Measurements from ENCODE around the gene IP6K2. TPM values are rescaled to one million over a fixed set of nuclear protein-coding genes. Genes with fewer than 3 reads are reported as not detected.
A peak's percentile ranks its signal among the peaks of the same experiment; 100 is the strongest.

Gene IP6K2
- polyA plus RNA-seq, 3 donors from 2014 or later, result 55.5 to 82.3 (median 63.7) TPM

DNA sequence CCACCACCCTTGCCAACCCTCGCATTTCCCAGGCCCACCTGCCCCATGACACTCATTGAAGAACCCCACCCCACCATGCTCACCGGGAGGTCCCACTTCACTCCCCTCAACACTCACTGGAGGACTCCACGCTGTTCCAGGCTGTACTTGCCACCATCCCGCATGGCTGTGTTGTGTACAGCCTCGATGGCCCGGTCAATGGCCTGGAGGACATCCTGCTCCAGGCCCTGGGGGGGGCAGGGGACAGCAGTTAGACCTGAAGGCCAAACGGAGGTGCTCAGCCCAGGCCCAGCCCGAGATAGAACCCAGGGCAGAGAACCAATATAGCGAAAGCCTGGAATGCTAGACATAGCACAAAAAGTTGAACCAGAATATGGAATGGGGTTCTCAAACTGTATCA is 34.2 kb downstream of the IP6K2 start:
- Mint-ChIP-seq H3K36me3 (peaks cover 8 to 19% (median 13%) of the 10 kb centered on the region in 3 donors), H3K9me3 (no peaks in the 10 kb centered on the region), H3K4me3 (no peak overlapping the region), H3K27ac (peak overlapping the region in 1 of 6 donors; percentile 36), H3K27me3 (ENCODE audit: low read depth in 3 of 3) (peaks cover 0 to 4% (median 0%) of the 10 kb centered on the region in 3 donors), H3K4me1 (peaks cover 22 to 28% of the 10 kb centered on the region in 2 donors)
- no peak for DNase-seq

DNA sequence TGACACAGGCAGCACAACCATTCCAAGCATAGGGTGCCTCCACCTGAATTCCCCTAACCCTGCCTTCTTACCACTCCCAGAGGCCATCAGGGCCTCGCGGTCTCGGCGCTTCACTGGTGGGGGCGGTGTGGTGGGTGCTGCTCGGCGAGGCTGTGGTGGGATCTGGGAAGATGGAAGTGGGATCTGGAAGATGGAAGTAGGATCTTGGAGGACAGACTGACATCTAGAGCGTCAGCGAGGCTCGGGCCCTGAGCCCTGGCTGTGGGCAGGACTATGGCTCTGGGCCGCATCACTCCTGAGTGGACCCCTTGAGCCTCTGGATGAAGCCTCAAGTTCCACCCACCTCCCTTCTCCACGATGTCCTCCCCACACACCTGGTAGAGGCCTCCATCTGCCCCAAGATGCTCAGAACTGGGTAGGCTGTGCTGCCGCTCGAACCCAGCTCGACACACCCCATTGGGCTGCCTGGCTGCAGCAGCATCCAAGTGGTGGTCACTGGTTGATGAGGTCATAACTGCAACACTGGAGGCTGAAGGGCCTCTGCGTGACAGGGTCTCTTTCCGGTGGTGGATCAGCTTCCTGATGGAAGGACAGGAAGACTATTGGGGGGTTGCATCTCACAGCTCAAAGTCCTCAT is 34.9 kb downstream of the IP6K2 start:
- Mint-ChIP-seq H3K36me3 (peaks cover 8 to 18% (median 17%) of the 10 kb centered on the region in 3 donors), H3K27ac (peak overlapping the region in 1 of 6 donors; percentile 71), H3K4me1 (peaks cover 22 to 28% of the 10 kb centered on the region in 2 donors), H3K4me3 (no peak overlapping the region), H3K9me3 (no peaks in the 10 kb centered on the region), H3K27me3 (ENCODE audit: low read depth in 3 of 3) (peaks cover 0 to 4% (median 0%) of the 10 kb centered on the region in 3 donors)
- DNase-seq, result no peak

DNA sequence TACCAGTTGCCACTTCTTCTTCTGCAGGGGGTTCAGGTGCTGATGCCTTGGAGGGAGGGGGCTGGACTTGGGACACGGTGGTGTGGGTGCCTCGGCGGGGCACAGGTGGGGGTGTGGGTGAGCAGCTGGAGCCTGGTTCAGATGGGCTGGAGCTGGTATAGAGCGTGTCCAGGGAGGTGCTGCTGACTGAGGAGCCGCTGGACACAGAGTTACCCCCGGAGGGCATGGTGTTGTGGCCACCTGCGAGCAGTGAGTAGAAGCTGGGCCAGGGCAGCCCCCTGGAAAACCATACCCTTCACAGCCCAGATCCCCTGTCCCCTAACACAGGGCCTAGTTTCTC is 35.5 kb downstream of the IP6K2 start:
- peaks cover 20 to 24% of the 10 kb centered on the region in 2 donors for H3K4me1 Mint-ChIP-seq
- no peak overlapping the region for H3K27ac Mint-ChIP-seq
- H3K27me3 Mint-ChIP-seq (ENCODE audit: low read depth in 3 of 3), result peaks cover 0 to 4% (median 0%) of the 10 kb centered on the region in 3 donors
- peaks cover 8 to 18% (median 17%) of the 10 kb centered on the region in 3 donors for H3K36me3 Mint-ChIP-seq
- no peak for DNase-seq
- no peaks in the 10 kb centered on the region for H3K9me3 Mint-ChIP-seq
- no peak overlapping the region for H3K4me3 Mint-ChIP-seq

DNA sequence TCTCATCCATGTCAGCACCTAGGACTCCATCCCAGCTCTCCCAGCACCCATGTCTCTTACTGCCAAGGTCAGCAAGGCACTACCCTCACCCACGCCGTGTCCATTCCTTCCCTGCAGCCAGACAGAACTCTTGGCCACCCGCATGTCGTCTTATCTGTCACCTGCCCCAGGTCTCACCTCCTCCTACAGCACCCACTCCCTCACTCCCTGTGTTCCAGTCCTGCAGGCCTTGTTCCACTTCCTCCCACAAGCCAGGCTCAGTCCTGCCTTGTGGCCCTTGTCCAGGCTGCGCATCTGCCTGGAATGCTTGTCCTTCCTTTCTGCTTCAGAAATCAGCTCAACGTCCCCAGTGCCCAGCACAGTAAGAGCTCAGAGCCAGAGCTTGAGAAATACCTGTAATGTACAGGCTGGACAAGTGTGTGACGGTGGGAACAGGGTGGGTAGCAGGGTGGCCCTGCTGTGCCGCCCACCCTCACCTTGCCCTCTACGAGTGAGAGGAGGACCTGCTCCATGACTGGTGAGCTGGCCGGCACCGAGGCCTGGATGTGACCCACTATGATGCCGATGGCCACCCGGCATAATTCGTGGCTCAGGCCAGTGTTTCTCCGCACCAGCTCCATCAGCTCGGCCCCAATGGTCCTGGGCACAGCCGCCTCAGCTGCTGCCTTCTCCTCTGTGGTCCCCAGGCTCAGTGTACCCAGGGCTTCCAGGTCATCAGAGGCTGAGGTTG is 36.0 kb downstream of the IP6K2 start:
- DNase-seq, result no peak
- H3K27me3 Mint-ChIP-seq (ENCODE audit: low read depth in 3 of 3), result peaks cover 0 to 3% (median 0%) of the 10 kb centered on the region in 3 donors
- H3K36me3 Mint-ChIP-seq, result peaks cover 8 to 18% (median 17%) of the 10 kb centered on the region in 3 donors
- H3K4me3 Mint-ChIP-seq, result no peak overlapping the region
- H3K4me1 Mint-ChIP-seq, result peaks cover 17 to 19% of the 10 kb centered on the region in 2 donors
- H3K27ac Mint-ChIP-seq, result no peak overlapping the region
- no peaks in the 10 kb centered on the region for H3K9me3 Mint-ChIP-seq

DNA sequence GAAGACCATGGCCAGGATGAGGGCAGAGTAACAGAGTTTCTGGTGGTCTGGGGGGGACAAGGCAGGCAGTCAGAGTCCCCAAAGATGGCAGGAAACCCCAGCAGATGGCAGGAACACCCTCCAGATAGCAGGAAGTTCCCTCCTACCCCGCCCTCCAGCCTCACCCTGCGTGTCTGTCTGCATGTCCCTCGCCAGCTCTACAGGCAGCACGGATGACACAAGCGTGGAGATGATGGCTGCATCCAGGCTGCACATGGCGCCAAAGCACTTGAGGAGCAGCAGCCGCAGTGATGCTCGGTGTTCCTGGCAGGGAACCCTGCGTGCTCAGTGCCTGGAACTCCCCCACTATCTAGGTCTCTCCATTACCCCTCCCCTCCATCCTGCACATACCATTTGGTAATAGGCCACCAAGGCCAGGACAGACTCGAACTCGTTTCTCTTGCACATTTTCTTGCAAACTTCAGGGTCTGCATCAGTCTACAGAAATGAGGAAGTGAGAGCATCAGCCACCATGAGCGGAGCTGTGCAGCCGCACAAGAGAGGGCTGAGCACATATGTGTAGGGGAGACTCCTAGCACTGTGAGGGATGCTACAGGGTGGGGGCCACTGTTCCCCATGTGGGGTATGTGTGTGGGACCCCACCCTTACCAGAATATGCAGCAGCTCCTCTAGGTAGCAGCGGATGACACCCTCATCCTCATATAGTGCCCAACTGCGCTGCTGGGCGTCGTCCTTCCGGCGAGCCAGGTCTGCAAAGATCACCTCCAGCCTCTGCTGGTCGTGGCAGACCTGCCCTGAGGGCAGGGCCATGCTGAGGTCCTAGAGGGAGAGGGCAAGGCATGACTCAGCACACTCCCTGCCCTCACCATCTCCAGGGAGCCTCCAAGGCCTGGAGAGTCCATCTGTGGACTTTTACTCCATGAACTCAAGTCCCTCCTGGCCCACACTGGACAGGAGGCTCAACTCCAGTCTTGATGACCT is 37.3 kb downstream of the IP6K2 start:
- Mint-ChIP-seq H3K4me1 (peaks cover 10 to 12% of the 10 kb centered on the region in 2 donors), H3K27me3 (ENCODE audit: low read depth in 3 of 3) (peaks cover 0 to 2% (median 0%) of the 10 kb centered on the region in 3 donors), H3K36me3 (peaks cover 8 to 18% (median 17%) of the 10 kb centered on the region in 3 donors), H3K27ac (peak overlapping the region in 1 of 6 donors; percentile 55), H3K9me3 (no peaks in the 10 kb centered on the region), H3K4me3 (no peak overlapping the region)
- DNase-seq, result no peak

DNA sequence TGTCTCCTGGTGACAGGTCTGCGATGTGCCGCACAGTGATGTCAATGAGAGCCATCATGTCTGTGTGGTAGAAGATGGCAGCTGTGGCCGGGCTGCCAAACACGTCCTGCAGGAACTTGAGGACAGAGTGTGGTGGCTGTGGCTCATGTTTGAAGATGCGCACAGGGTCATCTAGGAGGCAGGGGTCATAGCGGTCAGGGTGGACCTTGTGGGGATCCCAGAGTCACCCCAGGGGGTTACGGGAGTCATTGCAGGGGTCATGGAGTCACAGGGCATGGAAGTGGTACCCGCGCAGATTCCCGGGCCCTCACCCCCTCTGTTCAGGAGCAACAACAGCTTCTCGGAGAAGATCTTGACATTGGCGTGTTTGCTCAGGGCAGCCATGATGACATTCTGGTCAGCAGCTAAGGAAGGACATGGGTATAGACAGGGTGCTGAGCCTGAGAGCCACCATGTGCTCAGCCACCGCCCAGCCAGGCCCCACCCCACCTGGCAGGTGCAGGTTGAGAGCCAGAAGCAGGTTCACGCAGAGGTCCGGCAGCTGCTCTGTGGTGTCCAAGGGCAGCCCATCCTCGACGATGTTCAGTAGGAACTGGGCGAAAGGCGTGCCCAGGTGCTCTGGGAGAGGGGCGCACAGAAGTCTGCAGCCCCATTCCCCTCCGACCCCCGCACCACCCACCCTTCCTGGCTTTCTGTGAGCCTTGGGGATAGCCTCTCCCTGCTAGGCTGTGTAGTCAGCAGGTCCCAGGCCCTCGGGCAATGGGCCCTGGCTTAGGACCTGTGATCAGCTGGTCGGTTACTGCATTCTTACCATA is 38.2 kb downstream of the IP6K2 start:
- H3K4me3 Mint-ChIP-seq, result no peak overlapping the region
- DNase-seq, result no peak
- peaks cover 0 to 1% (median 0%) of the 10 kb centered on the region in 3 donors for H3K27me3 Mint-ChIP-seq (ENCODE audit: low read depth in 3 of 3)
- H3K9me3 Mint-ChIP-seq, result no peaks in the 10 kb centered on the region
- no peak overlapping the region for H3K27ac Mint-ChIP-seq
- H3K36me3 Mint-ChIP-seq, result peaks cover 8 to 18% (median 17%) of the 10 kb centered on the region in 3 donors
- peaks cover 3 to 4% of the 10 kb centered on the region in 2 donors for H3K4me1 Mint-ChIP-seq

DNA sequence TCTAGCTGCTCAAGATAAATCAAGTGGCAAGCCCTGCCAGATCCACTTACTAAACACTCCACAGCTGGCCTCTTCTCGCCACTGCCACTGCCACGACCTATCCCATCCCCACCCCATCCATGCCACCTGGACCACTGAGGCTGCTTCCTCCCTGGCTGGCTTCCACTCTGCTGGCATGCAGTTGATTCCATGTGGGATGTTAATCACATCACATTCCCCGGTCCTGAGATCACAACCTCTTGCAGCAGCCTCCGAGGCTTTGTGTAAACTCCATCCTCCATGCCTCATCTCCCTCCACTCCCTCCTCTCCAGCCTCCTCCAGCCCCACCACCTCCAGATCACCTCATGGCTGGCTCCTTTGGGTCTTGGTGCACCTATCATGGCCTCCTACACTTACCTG is 39.0 kb downstream of the IP6K2 start:
- Mint-ChIP-seq H3K36me3 (peaks cover 8 to 18% (median 17%) of the 10 kb centered on the region in 3 donors), H3K27ac (no peak overlapping the region), H3K4me1 (peaks cover 0 to 2% of the 10 kb centered on the region in 2 donors), H3K4me3 (no peak overlapping the region), H3K9me3 (no peaks in the 10 kb centered on the region), H3K27me3 (ENCODE audit: low read depth in 3 of 3) (peaks cover 0 to 1% (median 0%) of the 10 kb centered on the region in 3 donors)
- no peak for DNase-seq

DNA sequence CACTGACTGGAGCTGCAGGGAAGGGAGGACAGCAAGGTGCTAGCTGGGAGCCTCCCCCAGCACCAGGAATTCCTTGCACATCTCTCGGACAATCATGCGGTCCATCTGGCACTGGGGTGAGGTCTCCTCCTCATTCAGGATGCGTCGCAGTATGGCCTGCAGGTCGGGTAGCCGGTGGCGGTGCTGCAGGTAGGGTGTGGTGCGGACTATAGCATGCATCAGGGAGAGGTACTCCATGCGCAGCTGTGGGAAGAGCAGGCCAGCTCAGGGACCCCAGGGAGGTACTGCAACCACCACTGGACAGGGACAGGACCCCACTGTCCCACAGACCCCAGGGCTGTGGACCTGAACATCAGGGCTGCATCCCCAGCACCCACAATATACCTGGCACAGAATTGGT is 42.5 kb downstream of the IP6K2 start:
- Mint-ChIP-seq H3K27me3 (ENCODE audit: low read depth in 3 of 3) (peaks cover 0 to 3% (median 2%) of the 10 kb centered on the region in 3 donors), H3K4me1 (no peaks in the 10 kb centered on the region), H3K27ac (no peak overlapping the region), H3K36me3 (peaks cover 0 to 9% (median 8%) of the 10 kb centered on the region in 3 donors), H3K9me3 (no peaks in the 10 kb centered on the region), H3K4me3 (no peak overlapping the region)
- no peak for DNase-seq

DNA sequence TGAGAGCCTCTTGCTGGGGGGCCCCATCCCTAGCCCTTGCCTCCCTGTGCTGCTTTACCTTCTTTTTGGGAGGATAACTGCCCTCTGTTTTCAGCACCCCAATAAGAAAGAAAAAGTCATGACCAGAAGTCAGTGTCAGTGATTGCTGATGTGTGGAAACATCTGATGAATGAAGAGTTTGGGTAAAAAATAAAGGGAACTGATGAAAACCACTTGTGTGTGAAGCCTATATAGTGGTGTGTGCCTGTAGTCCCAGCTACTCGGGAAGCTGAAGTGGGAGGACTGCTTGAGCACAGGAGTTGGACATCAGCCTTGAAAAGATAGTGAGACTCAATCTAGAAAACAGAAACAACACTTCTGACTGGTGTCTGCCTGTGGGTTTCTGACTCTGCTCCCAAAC is 44.5 kb downstream of the IP6K2 start:
- no peak for DNase-seq
- H3K36me3 Mint-ChIP-seq, result peaks cover 0 to 3% (median 0%) of the 10 kb centered on the region in 3 donors

DNA sequence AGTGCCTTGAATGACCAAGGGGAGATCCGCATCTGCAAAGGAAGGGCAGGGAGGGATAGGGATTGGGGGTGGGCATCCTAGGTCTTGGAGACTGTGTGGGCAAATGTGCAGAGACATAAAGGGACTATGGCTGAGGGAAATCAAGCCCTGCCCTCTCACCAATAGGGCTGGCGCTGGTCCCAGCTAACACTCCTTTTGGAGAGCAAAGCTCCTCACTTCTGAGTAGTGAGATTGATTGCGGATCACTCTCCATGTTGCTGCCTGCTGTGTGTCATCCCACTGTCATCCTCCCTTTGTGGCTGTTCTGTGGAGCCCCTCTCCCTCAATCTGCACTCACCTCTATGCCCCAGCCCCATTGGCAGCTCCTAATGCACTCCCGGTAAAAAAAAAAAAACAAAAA is 52.1 kb downstream of the IP6K2 start:
- H3K36me3 Mint-ChIP-seq, result no peaks in the 10 kb centered on the region
- H3K9me3 Mint-ChIP-seq, result peaks cover 0 to 2% (median 0%) of the 10 kb centered on the region in 6 donors

More for the DNA sequence above, 44.5 kb downstream of the IP6K2 start:
- no peak overlapping the region for H3K4me3 Mint-ChIP-seq
- H3K27me3 Mint-ChIP-seq (ENCODE audit: low read depth in 3 of 3), result peaks cover 0 to 2% (median 2%) of the 10 kb centered on the region in 3 donors
- H3K9me3 Mint-ChIP-seq, result no peaks in the 10 kb centered on the region
- no peak overlapping the region for H3K27ac Mint-ChIP-seq
- no peaks in the 10 kb centered on the region for H3K4me1 Mint-ChIP-seq

DNA sequence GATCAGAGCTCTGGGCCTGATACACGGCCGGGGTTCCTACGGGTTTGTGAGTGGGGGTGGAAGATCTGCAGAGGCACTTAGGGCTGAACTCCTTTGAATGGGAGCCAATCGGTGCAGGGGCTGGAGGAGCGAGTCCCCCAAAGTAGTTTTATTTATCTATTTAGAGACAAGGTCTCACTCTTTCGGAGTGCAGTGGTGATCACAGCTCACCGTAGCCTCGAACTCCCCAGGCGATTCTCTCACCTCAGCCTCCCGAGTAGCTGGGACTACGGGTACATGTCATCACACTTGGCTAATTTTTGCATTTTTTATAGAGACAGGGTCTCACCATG is 52.7 kb downstream of the IP6K2 start:
- no peak for DNase-seq
- Mint-ChIP-seq H3K4me1 (peaks cover 18 to 26% of the 10 kb centered on the region in 2 donors), H3K36me3 (no peaks in the 10 kb centered on the region), H3K9me3 (peaks cover 0 to 2% (median 0%) of the 10 kb centered on the region in 6 donors), H3K27ac (peak overlapping the region in 2 of 6 donors; percentile 32 to 35), H3K27me3 (ENCODE audit: low read depth in 3 of 3) (peaks cover 18 to 30% (median 20%) of the 10 kb centered on the region in 3 donors), H3K4me3 (peak overlapping the region; percentile 76 to 89 (median 81))

More for the DNA sequence above, 52.1 kb downstream of the IP6K2 start:
- Mint-ChIP-seq H3K4me3 (peak overlapping the region in 2 of 5 donors; percentile 27 to 43), H3K27ac (no peak overlapping the region), H3K27me3 (ENCODE audit: low read depth in 3 of 3) (peaks cover 18 to 26% (median 20%) of the 10 kb centered on the region in 3 donors), H3K4me1 (peaks cover 18 to 24% of the 10 kb centered on the region in 2 donors)
- DNase-seq, result no peak

DNA sequence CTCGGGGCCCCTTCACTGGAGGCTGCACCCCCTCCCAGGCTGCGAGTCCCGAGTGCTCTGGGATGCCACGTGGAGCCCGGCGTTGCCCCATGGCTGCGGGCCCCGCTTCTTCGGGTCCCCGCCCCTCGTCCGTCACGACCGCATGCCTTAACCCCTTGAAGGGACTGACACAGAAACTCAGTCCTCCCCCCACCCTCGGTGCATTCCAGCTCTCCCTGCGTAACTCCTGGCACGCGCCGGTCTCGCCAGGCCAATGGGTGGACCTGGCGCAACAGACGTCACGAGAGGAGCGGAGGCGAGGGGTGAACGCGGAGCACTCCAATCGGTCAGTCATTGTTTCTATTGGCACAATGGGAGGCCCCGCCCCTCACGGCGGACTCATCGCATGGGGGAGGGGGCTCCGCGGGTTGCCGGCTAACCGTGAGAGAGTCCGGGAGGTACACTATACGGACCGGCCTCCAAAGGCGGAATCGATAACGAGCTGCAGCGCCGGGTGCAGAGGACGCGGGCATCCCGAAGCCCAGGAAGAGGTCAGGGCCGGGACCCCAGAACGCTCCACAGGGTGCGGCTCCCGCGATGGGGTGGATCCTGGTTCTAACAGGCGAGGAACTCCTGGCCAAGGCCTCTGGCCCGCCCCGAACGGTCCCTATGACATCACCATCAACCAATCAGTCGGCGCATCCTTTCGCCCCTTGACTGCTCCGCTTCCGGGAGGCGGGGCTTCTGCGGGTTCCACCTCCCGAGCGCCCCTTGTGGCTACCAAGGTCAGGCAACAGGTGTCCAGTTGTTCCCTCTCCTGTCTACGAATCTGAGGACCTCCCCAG is 53.3 kb downstream of the IP6K2 start:
- peak overlapping the region; percentile 76 to 89 (median 81) for H3K4me3 Mint-ChIP-seq
- DNase-seq, result peak; percentile 86 to 87 (median 86)
- peaks cover 18 to 26% of the 10 kb centered on the region in 2 donors for H3K4me1 Mint-ChIP-seq
- H3K36me3 Mint-ChIP-seq, result no peaks in the 10 kb centered on the region
- peaks cover 0 to 2% (median 0%) of the 10 kb centered on the region in 6 donors for H3K9me3 Mint-ChIP-seq
- H3K27ac Mint-ChIP-seq, result peak overlapping the region in 3 of 6 donors; percentile 32 to 46 (median 35)
- H3K27me3 Mint-ChIP-seq (ENCODE audit: low read depth in 3 of 3), result peaks cover 18 to 30% (median 26%) of the 10 kb centered on the region in 3 donors
